ENCODE results near the gene PRKAG1.

- TF ChIP-seq CTCF (conservative IDR thresholded peaks at IDR 0.05; ENCODE audit: low read depth, low read length) (no peak), EZH2phosphoT487 (IDR thresholded peaks at IDR 0.05; ENCODE audit: borderline replicate concordance, low read length) (no peak), EZH2 (IDR thresholded peaks at IDR 0.05; ENCODE audit: low read length, unreplicated experiment) (no peak)
Observed at GRCh38 chr12:48998497-48999353, 19.9 kb downstream of the PRKAG1 start.
